AG09309 (cell line): ENCODE measurements around the gene RPL9.
A peak's percentile ranks its signal among the peaks of the same experiment; 100 is the strongest.

Experiments used
- DNase-seq: peaks from one replicate; pipeline ENCODE4 v3.0.0-alpha.2; 2010; ENCODE audit warnings: low read depth
- H3K4me3 ChIP-seq: 2 replicates; pipeline ENCODE4 v1.5.1; 2011; ENCODE audit warnings: mild to moderate bottlenecking, low read depth, low read length, moderate library complexity; ENCODE audit not compliant: control insufficient read depth
- CTCF ChIP-seq: IDR thresholded peaks from 2 replicates; pipeline ENCODE4 v1.5.1; 2011; ENCODE audit warnings: mild to moderate bottlenecking, low read depth, low read length, inconsistent platforms; ENCODE audit not compliant: insufficient read depth, control insufficient read depth; ENCODE audit errors: missing control alignments

Gene RPL9

GRCh38 chr4:39452860-39453587 is 5.7 kb downstream of the RPL9 start:
- no peak overlapping the region for H3K4me3 ChIP-seq
- no peak for DNase-seq
- TF ChIP-seq CTCF: no peak

DNA sequence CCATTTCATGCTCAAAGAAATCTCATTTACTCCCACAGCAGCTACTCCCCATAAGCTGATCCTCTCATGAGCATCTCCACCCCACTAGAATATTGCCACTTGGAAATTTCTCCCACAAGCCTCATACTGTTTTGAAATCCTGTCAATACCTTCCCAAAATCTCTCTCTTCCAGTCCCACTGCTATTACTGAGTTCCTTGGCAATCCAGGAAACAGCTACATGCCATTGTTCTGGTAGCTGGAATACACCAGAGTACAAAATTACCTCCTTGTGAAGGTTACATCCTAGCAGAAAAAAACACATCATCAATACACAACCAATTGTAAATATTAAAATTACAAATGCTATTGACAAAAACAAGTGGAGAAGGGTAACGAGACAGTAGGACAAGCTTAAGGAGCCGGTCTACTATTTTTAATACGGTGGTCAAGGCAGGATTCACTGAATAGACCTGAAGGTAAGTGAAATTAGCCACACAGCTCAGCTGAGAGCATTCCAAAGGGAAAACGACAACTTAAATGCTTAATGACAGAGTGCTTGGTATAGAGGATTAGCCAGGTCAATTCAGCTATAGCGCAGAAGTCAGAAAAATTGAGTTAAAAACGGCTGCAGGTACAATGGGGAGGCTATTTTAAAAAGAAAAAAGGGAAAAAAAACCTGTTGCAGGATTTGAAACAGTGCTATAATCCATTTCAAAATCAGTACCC is 6.4 kb downstream of the RPL9 start:
- H3K4me3 ChIP-seq: no peak overlapping the region
- no peak for TF ChIP-seq CTCF
- DNase-seq: no peak

- no peak overlapping the region for H3K4me3 ChIP-seq
- DNase-seq: no peak
- no peak for TF ChIP-seq CTCF
Observed at GRCh38 chr4:39451423-39452023, 7.2 kb downstream of the RPL9 start.

DNA sequence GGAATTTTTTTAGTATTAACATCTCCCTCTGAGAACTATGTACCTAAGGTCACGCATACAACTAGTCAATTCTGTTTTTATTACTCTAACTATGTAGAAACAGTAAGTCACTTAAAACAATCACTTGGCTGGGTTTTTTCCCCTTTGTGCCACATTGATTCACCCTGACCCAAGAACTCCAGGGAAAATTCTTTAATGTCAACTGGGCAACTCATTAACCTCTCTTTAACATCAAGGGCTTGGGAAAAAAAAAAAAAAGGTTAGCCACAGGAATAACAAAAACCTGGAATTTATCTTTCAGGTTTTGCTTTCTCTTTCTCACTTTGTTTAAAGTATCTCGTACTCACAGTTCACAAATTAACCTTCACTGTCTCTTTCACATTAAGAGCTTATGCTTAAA is 8.1 kb downstream of the RPL9 start:
- TF ChIP-seq CTCF: no peak
- no peak for DNase-seq
- H3K4me3 ChIP-seq: no peak overlapping the region

- TF ChIP-seq CTCF: peak; percentile 13
- H3K4me3 ChIP-seq: peak overlapping the region; percentile 3; the same call in 1 of the 2 replicates
- DNase-seq: no peak
Observed at GRCh38 chr4:39446842-39447573, 11.7 kb downstream of the RPL9 start.

DNA sequence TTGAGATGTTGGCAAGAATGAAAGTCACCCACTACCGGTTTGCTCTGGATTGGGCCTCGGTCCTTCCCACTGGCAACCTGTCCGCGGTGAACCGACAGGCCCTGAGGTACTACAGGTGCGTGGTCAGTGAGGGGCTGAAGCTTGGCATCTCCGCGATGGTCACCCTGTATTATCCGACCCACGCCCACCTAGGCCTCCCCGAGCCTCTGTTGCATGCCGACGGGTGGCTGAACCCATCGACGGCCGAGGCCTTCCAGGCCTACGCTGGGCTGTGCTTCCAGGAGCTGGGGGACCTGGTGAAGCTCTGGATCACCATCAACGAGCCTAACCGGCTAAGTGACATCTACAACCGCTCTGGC is 12.3 kb downstream of the RPL9 start:
- H3K4me3 ChIP-seq: no peak overlapping the region
- DNase-seq: no peak
- TF ChIP-seq CTCF: no peak
